ENCODE results near the gene SMIM35. TPM values are rescaled to one million over a fixed set of nuclear protein-coding genes. Genes with fewer than 3 reads are reported as not detected.

The SMIM35 gene
- total and polyA plus RNA-seq, 2 of the 4 experiments (the other 2 are of a cell fraction): not detected

DNA sequence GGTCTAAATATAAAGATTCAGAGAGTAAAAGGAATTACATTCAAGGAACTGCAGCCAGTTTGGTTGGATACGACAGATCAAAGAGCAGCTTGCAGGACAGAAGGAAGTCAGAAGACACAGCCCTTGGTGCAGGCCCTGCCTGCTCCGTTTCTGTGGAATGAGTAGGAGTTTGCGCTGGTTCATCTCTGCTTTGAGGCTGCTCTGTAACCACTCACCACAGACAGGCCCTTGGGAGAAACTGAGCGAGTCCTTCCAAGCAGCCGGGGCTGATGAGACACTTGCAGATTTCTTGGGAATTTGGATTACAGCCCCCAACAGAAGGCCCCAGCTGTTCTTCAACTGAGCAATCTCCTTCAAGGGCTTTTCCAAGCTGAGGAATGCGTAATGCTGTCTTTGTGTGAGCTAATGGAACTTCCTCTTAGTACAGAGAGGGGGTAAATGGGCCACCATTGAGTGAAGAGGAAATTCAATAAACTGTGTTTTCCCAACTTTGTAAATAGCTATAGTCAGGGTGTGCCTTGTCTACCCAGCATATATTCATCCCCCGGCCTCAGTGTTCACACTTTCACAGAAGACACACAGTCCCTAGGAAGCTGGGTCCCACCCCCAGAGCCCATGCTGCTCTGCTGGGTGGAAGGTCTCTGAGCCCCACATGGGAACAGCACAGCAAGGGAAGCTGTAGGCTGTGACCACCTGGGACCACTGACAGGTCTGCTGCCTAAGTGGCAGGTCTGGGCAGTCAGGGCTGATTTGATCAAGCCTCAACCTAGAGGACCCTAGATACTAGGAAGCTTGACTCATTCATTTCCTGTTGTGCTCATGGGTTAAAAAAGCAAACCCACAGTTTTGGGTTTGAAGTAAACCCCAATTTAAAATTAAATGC is 84.0 kb downstream of the SMIM35 start:
- Histone ChIP-seq H4K8ac (ENCODE audit: low read depth in 2 of 2, low read length in 2 of 2) (no peak overlapping the region), H2AK9ac (replicated peaks; ENCODE audit: low read depth, low read length, poor library complexity) (no peak overlapping the region), H3K27ac (ENCODE audit: insufficient read depth, low read length) (no peak overlapping the region), H3K9ac (ENCODE audit: low read depth, low read length) (no peak overlapping the region), H4K91ac (ENCODE audit: insufficient read depth, low read depth, low read length) (no peak overlapping the region), H2BK15ac (ENCODE audit: low read depth, low read length) (no peak overlapping the region), H2AFZ (replicated peaks; ENCODE audit: low read length, poor library complexity) (no peak overlapping the region), H3K4ac (ENCODE audit: low read depth, low read length) (no peak overlapping the region), H3K56ac (ENCODE audit: extremely low read depth, insufficient read depth, low read length) (no peak overlapping the region), H2AK5ac (ENCODE audit: low read depth, low read length) (no peak overlapping the region), H3K23ac (ENCODE audit: low read depth, low read length) (no peak overlapping the region), H3K9me3 (ENCODE audit: control insufficient read depth, insufficient read depth, low read length) (no peaks in the 10 kb centered on the region), H3K79me1 (ENCODE audit: low read depth in 1 of 2, low read length in 2 of 2) (no peaks in the 10 kb centered on the region), H4K5ac (ENCODE audit: low read depth, low read length) (no peak overlapping the region), H3K14ac (replicated peaks; ENCODE audit: low read depth, low read length) (no peak overlapping the region), H2BK20ac (ENCODE audit: low read depth, low read length) (no peak overlapping the region), H3K27me3 (ENCODE audit: control insufficient read depth, insufficient read depth, low read length) (no peaks in the 10 kb centered on the region), H2BK120ac (ENCODE audit: low read depth, low read length) (no peak overlapping the region), H3K4me1 (ENCODE audit: control insufficient read depth, insufficient read depth, low read length) (no peaks in the 10 kb centered on the region), H3K4me3 (ENCODE audit: insufficient read depth, low read depth, low read length) (no peak overlapping the region), H2BK5ac (ENCODE audit: low read depth, low read length, poor library complexity, severe bottlenecking) (no peak overlapping the region), H3K4me2 (ENCODE audit: low read depth, low read length) (no peak overlapping the region), H3K9me1 (ENCODE audit: insufficient read depth, low read length) (no peaks in the 10 kb centered on the region), H4K20me1 (ENCODE audit: insufficient read depth, low read length) (no peaks in the 10 kb centered on the region), H3K18ac (ENCODE audit: low read depth, low read length) (no peak overlapping the region), H3K36me3 (ENCODE audit: control insufficient read depth, insufficient read depth, low read length) (no peaks in the 10 kb centered on the region)
- 29% methylated on average over 4 of the region's 7 CpGs; no CpG with 5 or more reads in 1 of the 2 experiments for WGBS, 2 experiments (ENCODE audit: extremely low coverage in 2 of 2, insufficient read length in 1 of 2)
- in situ Hi-C loops (cut with MboI; ENCODE audit: low sequenced_read_pairs) (no loop called here), dilution Hi-C loops (cut with HindIII; ENCODE audit: low sequenced_read_pairs, unreplicated experiment) (no loop called here), intact Hi-C loops (cut with micrococcal nuclease) (no loop called here)
- DNase-seq: no peak
- CTCF ChIA-PET: interaction anchor here (0.5 kb wide), 1 partner anchor 17 kb away, joined by 4 read pairs; no protein-coding TSS in a partner anchor
- BruUV-seq (replicated peaks): no TSS peak
- ATAC-seq (ENCODE audit: low read depth): no peak
- no peak for TF ChIP-seq FOS (IDR thresholded peaks at IDR 0.05; ENCODE audit: low read depth, low read length)
- TF ChIP-seq RAD21 (IDR thresholded peaks at IDR 0.05; ENCODE audit: low read length): no peak
- no peak for TF ChIP-seq RCOR1 (IDR thresholded peaks at IDR 0.05; ENCODE audit: insufficient replicate concordance, low read length)
- TF ChIP-seq RFX5 (IDR thresholded peaks at IDR 0.05; ENCODE audit: low read depth, low read length): no peak
- TF ChIP-seq CHD1 (IDR thresholded peaks at IDR 0.05; ENCODE audit: low read depth, low read length): no peak
- TF ChIP-seq, protein P1, sequence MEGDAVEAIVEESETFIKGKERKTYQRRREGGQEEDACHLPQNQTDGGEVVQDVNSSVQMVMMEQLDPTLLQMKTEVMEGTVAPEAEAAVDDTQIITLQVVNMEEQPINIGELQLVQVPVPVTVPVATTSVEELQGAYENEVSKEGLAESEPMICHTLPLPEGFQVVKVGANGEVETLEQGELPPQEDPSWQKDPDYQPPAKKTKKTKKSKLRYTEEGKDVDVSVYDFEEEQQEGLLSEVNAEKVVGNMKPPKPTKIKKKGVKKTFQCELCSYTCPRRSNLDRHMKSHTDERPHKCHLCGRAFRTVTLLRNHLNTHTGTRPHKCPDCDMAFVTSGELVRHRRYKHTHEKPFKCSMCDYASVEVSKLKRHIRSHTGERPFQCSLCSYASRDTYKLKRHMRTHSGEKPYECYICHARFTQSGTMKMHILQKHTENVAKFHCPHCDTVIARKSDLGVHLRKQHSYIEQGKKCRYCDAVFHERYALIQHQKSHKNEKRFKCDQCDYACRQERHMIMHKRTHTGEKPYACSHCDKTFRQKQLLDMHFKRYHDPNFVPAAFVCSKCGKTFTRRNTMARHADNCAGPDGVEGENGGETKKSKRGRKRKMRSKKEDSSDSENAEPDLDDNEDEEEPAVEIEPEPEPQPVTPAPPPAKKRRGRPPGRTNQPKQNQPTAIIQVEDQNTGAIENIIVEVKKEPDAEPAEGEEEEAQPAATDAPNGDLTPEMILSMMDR (conservative IDR thresholded peaks at IDR 0.05; ENCODE audit: low read depth, low read length): no peak
- TF ChIP-seq MXI1 (IDR thresholded peaks at IDR 0.05; ENCODE audit: borderline replicate concordance, low read depth, low read length): no peak
- TF ChIP-seq SMC3 (IDR thresholded peaks at IDR 0.05; ENCODE audit: low read depth, low read length): no peak
- TF ChIP-seq, protein P2, sequence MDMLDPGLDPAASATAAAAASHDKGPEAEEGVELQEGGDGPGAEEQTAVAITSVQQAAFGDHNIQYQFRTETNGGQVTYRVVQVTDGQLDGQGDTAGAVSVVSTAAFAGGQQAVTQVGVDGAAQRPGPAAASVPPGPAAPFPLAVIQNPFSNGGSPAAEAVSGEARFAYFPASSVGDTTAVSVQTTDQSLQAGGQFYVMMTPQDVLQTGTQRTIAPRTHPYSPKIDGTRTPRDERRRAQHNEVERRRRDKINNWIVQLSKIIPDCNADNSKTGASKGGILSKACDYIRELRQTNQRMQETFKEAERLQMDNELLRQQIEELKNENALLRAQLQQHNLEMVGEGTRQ (IDR thresholded peaks at IDR 0.05; ENCODE audit: low read depth, low read length): no peak
- TF ChIP-seq CEBPB (IDR thresholded peaks at IDR 0.05; ENCODE audit: low read depth, low read length): no peak
- no peak for TF ChIP-seq MAZ (IDR thresholded peaks at IDR 0.05; ENCODE audit: borderline replicate concordance, low read depth, low read length)
- no peak for TF ChIP-seq BHLHE40 (IDR thresholded peaks at IDR 0.05; ENCODE audit: low read depth, low read length)
- TF ChIP-seq POLR2A (IDR thresholded peaks at IDR 0.05; ENCODE audit: low read depth, low read length): no peak
- TF ChIP-seq, protein P3, sequence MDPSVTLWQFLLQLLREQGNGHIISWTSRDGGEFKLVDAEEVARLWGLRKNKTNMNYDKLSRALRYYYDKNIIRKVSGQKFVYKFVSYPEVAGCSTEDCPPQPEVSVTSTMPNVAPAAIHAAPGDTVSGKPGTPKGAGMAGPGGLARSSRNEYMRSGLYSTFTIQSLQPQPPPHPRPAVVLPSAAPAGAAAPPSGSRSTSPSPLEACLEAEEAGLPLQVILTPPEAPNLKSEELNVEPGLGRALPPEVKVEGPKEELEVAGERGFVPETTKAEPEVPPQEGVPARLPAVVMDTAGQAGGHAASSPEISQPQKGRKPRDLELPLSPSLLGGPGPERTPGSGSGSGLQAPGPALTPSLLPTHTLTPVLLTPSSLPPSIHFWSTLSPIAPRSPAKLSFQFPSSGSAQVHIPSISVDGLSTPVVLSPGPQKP (IDR thresholded peaks at IDR 0.05; ENCODE audit: borderline replicate concordance, low read depth, low read length): no peak
- POLR2A ChIA-PET (ENCODE audit: unreplicated experiment): no interaction called here
